Measurements from ENCODE around the gene PRR20G. TPM values are rescaled to one million over a fixed set of nuclear protein-coding genes. Genes with fewer than 3 reads are reported as not detected.

Gene PRR20G
- polyA plus RNA-seq, 1 experiment = not detected

DNA sequence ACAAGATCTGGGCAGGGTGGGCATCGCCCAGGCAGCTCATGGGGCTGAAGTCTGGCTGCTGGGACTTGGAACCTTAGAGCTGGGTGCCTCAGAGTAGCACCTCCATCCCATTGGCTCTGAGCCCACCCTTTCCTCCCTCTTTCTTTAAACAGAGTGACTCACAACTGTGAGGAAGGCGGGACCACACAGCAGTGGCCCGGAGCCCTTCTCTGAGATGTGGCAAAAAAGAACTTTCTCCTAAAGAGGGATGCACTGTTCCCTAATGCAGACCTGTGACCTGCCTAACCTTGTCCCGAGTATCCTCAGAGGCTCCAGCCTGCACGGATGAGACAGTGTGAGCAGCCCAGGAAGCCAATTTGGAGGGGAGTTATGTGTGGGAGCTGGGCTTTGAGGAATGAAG is 23.6 kb downstream of the PRR20G start:
- CTCF ChIA-PET = interaction anchor here (1.0 kb wide), 1 partner anchor 52 kb away, joined by 3 read pairs; no protein-coding TSS in a partner anchor
- Histone ChIP-seq H3K27me3 (ENCODE audit: control insufficient read depth, insufficient read depth, low read length) (peaks cover 5% of the 10 kb centered on the region; the same call in 1 of the 2 replicates), H3K36me3 (ENCODE audit: control insufficient read depth, insufficient read depth, low read length) (no peaks in the 10 kb centered on the region), H3K4me3 (ENCODE audit: low read depth, low read length) (no peak overlapping the region)
- no peak for DNase-seq (ENCODE audit: low read depth)
- TF ChIP-seq, protein P1, sequence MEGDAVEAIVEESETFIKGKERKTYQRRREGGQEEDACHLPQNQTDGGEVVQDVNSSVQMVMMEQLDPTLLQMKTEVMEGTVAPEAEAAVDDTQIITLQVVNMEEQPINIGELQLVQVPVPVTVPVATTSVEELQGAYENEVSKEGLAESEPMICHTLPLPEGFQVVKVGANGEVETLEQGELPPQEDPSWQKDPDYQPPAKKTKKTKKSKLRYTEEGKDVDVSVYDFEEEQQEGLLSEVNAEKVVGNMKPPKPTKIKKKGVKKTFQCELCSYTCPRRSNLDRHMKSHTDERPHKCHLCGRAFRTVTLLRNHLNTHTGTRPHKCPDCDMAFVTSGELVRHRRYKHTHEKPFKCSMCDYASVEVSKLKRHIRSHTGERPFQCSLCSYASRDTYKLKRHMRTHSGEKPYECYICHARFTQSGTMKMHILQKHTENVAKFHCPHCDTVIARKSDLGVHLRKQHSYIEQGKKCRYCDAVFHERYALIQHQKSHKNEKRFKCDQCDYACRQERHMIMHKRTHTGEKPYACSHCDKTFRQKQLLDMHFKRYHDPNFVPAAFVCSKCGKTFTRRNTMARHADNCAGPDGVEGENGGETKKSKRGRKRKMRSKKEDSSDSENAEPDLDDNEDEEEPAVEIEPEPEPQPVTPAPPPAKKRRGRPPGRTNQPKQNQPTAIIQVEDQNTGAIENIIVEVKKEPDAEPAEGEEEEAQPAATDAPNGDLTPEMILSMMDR (IDR thresholded peaks at IDR 0.05; ENCODE audit: insufficient read depth, low read depth, low read length) = no peak
- POLR2A ChIA-PET = no interaction called here

DNA sequence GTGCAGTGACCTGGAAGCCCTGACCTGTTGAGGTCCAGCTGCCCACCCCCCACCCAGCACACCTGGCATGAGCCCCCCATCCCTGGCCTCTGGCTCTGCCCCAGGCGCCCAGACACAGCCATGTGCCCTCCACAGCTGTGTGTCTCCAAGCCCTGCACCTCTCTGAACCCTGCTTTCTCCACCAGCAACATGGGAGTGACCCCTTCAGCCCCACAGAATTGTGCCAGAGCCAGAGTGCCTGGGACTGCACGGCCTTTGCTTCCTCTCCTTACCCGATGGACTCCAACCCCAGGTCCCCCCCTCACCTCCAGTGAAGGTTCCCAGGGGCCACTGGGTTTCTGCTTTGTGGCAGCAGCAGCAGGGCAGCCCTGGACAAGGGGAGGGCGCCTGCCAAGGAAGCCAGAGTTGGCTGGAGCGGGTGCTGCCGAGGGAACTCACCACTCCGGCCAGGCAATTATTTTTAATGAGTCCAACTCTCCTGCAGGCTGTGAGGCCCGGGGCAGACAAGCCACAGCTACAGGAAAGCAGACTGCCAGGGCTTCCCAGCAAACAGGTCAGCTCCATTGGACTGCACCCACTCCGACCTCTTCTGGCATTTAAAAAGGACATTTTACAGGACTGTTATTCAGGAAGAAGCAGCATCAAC is 24.1 kb downstream of the PRR20G start:
- POLR2A ChIA-PET = no interaction called here
- peaks cover 5% of the 10 kb centered on the region for H3K27me3 ChIP-seq (ENCODE audit: control insufficient read depth, insufficient read depth, low read length)
- H3K36me3 ChIP-seq (ENCODE audit: control insufficient read depth, insufficient read depth, low read length) = no peaks in the 10 kb centered on the region
- no peak overlapping the region for H3K4me3 ChIP-seq (ENCODE audit: low read depth, low read length)
- CTCF ChIA-PET = no interaction called here
- TF ChIP-seq, protein P1 (IDR thresholded peaks at IDR 0.05; ENCODE audit: insufficient read depth, low read depth, low read length) = no peak
- no peak for DNase-seq (ENCODE audit: low read depth)

DNA sequence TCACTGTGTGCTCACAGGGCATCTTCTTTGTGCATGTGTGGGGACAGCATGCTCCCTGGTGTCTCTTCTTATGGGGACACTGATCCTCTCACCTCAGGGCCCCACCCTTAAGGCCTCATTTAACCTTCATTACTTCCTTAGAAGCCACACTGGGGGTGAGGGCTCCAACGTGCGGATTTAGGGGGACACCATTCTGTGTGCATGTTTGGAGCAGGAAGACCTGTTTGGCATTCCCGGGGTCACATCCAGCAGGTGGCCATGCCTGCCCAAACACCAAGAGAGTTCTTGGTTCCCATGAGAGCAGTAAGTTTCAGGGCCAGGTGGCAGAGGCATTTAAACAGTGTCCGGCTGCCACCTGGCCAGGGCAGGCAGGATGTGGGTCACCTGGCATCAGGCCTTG is 24.8 kb downstream of the PRR20G start:
- no peak for DNase-seq (ENCODE audit: low read depth)

DNA sequence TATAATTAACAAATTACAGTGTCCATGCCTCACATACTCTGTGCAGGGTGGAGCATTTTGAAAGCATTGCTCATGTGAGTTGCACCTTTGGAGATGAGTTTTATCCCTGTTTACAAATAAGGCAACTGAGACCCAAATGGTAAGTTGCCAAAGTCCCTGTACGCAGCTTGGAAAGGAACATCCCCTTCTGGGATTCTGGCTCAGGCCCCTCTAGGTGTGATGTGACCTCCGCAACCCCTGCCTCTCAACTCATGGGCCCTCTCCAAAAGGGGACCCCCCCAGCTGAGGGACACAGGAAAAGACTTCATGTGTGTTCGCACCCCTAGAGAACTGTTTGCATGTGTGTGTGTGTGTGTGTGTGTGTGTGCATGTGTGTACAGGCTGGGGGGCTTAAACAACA is 25.3 kb downstream of the PRR20G start:
- ChIA-PET POLR2A (no interaction called here), CTCF (no interaction called here)
- TF ChIP-seq, protein P1 (IDR thresholded peaks at IDR 0.05; ENCODE audit: insufficient read depth, low read depth, low read length) = no peak
- Histone ChIP-seq H3K27me3 (ENCODE audit: control insufficient read depth, insufficient read depth, low read length) (peaks cover 5% of the 10 kb centered on the region), H3K36me3 (ENCODE audit: control insufficient read depth, insufficient read depth, low read length) (no peaks in the 10 kb centered on the region), H3K4me3 (ENCODE audit: low read depth, low read length) (no peak overlapping the region)
- DNase-seq (ENCODE audit: low read depth) = no peak

More for the DNA sequence above, 24.8 kb downstream of the PRR20G start:
- ChIA-PET CTCF (no interaction called here), POLR2A (no interaction called here)
- Histone ChIP-seq H3K4me3 (ENCODE audit: low read depth, low read length) (no peak overlapping the region), H3K36me3 (ENCODE audit: control insufficient read depth, insufficient read depth, low read length) (no peaks in the 10 kb centered on the region), H3K27me3 (ENCODE audit: control insufficient read depth, insufficient read depth, low read length) (peaks cover 5% of the 10 kb centered on the region)
- TF ChIP-seq, protein P1 (IDR thresholded peaks at IDR 0.05; ENCODE audit: insufficient read depth, low read depth, low read length) = no peak

DNA sequence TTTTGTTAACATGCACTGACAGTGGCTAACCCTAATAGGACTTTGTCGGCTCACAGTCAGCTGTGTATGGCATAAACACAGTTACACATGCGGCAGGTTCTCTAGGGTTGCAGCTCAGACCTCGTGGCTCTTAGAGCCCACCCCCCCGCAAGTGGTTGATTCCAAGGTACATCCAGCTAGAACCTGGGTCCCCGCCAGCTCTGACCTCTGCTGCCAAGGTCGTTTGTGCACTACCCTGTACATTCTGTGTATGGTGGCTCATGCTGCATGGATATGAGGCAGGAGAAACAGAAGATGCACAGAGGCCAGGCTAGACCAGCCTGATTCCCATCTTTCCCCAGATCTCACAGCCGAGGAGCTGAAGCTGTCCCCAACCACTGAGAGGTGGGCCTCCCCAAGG is 25.9 kb downstream of the PRR20G start:
- ChIA-PET CTCF (interaction anchor here (0.6 kb wide), 1 partner anchor 29 kb away, joined by 3 read pairs; no protein-coding TSS in a partner anchor), POLR2A (no interaction called here)
- no peak overlapping the region for H3K4me3 ChIP-seq (ENCODE audit: low read depth, low read length)
- no peak for DNase-seq (ENCODE audit: low read depth)
- TF ChIP-seq, protein P1 (IDR thresholded peaks at IDR 0.05; ENCODE audit: insufficient read depth, low read depth, low read length) = no peak
- no peaks in the 10 kb centered on the region for H3K36me3 ChIP-seq (ENCODE audit: control insufficient read depth, insufficient read depth, low read length)
- H3K27me3 ChIP-seq (ENCODE audit: control insufficient read depth, insufficient read depth, low read length) = peaks cover 5% of the 10 kb centered on the region
